HG03095 (cell line): ENCODE data around the gene TMC4.

ENCODE experiments used
- ATAC-seq: cut with Tn5 transposase; IDR thresholded peaks from one replicate; pipeline ENCODE4 v1.9.1; 2021; ENCODE audit warnings: moderate library complexity; ENCODE audit not compliant: unreplicated experiment

TMC4 gene

GRCh38 chr19:54156490-54156889 is 16.5 kb downstream of the TMC4 start:
- ATAC-seq, result no peak

GRCh38 chr19:54155694-54156093 is 17.3 kb downstream of the TMC4 start:
- ATAC-seq, result no peak

GRCh38 chr19:54154603-54155345 is 18.2 kb downstream of the TMC4 start:
- no peak for ATAC-seq

- ATAC-seq, result no peak
These were observed 19.1 kb downstream of the TMC4 start for GRCh38 chr19:54153731-54154326.

GRCh38 chr19:54152878-54153524 is 20.0 kb downstream of the TMC4 start:
- ATAC-seq, result no peak

- no peak for ATAC-seq
These were observed 20.7 kb downstream of the TMC4 start for GRCh38 chr19:54152267-54152666.

GRCh38 chr19:54151362-54152035 is 21.5 kb downstream of the TMC4 start:
- ATAC-seq, result no peak

- ATAC-seq, result no peak
These were observed 23.7 kb downstream of the TMC4 start for GRCh38 chr19:54149021-54149812.

GRCh38 chr19:54148158-54148557 is 24.8 kb downstream of the TMC4 start:
- no peak for ATAC-seq

- ATAC-seq, result no peak
These were observed 25.3 kb downstream of the TMC4 start for GRCh38 chr19:54147676-54148075.

GRCh38 chr19:54145541-54146158 is 27.3 kb downstream of the TMC4 start:
- no peak for ATAC-seq

GRCh38 chr19:54142166-54142780 is 30.7 kb downstream of the TMC4 start:
- no peak for ATAC-seq

- ATAC-seq, result no peak
These were observed 31.6 kb downstream of the TMC4 start for GRCh38 chr19:54141356-54141755.

- no peak for ATAC-seq
These were observed 34.3 kb downstream of the TMC4 start for GRCh38 chr19:54138489-54139256.

- ATAC-seq, result no peak
These were observed 35.1 kb downstream of the TMC4 start, which contains the start of gene CNOT3 for GRCh38 chr19:54137699-54138488. Gene CNOT3 (plus strand): TSS chr19:54137762. CDS start chr19:54142979, 5,217 bp downstream.

- ATAC-seq, result peak; percentile 72
These were observed 35.9 kb downstream of the TMC4 start for GRCh38 chr19:54136864-54137698.

GRCh38 chr19:54136086-54136863 is 36.7 kb downstream of the TMC4 start:
- no peak for ATAC-seq
